ENCODE data around the gene ERGIC3.

Gene ERGIC3

GRCh38 chr20:35602851-35603495 is 61.1 kb downstream of the ERGIC3 start:
- no peak overlapping the region for H3K27ac ChIP-seq (ENCODE audit: low read depth, low read length)
- no peaks in the 10 kb centered on the region for H3K79me2 ChIP-seq (ENCODE audit: control insufficient read depth, low read length)
- H3K4me2 ChIP-seq (ENCODE audit: low read length), result no peak overlapping the region
- peaks cover 31% of the 10 kb centered on the region for H3K27me3 ChIP-seq (ENCODE audit: control insufficient read depth, low read length)
- H3K9me2 ChIP-seq (replicated peaks; ENCODE audit: control insufficient read depth, low read length), result no peaks in the 10 kb centered on the region
- H3K9me3 ChIP-seq (ENCODE audit: control insufficient read depth, insufficient read depth, low read length), result no peaks in the 10 kb centered on the region
- no peaks in the 10 kb centered on the region for H3K36me3 ChIP-seq (ENCODE audit: control insufficient read depth, low read length)
- no peaks in the 10 kb centered on the region for H4K20me1 ChIP-seq (ENCODE audit: control insufficient read depth, insufficient read depth, low read depth, low read length)
- no peaks in the 10 kb centered on the region for H3F3A ChIP-seq (ENCODE audit: control insufficient read depth, insufficient read depth)
- TF ChIP-seq CTCF (IDR thresholded peaks at IDR 0.05; ENCODE audit: low read depth, low read length, poor library complexity, severe bottlenecking) (no peak), EZH2phosphoT487 (IDR thresholded peaks at IDR 0.05; ENCODE audit: borderline replicate concordance, low read length) (no peak)
- H3K4me1 ChIP-seq (ENCODE audit: control insufficient read depth, low read length), result peaks cover 15% of the 10 kb centered on the region
- no peak overlapping the region for H3K4me3 ChIP-seq (ENCODE audit: low read length)

GRCh38 chr20:35603695-35604448 is 62.0 kb downstream of the ERGIC3 start:
- H3K9me2 ChIP-seq (replicated peaks; ENCODE audit: control insufficient read depth, low read length), result no peaks in the 10 kb centered on the region
- no peak overlapping the region for H3K4me3 ChIP-seq (ENCODE audit: low read length)
- no peaks in the 10 kb centered on the region for H3K9me3 ChIP-seq (ENCODE audit: control insufficient read depth, insufficient read depth, low read length)
- H4K20me1 ChIP-seq (ENCODE audit: control insufficient read depth, insufficient read depth, low read depth, low read length), result no peaks in the 10 kb centered on the region
- H3K79me2 ChIP-seq (ENCODE audit: control insufficient read depth, low read length), result no peaks in the 10 kb centered on the region
- no peaks in the 10 kb centered on the region for H3F3A ChIP-seq (ENCODE audit: control insufficient read depth, insufficient read depth)
- no peaks in the 10 kb centered on the region for H3K36me3 ChIP-seq (ENCODE audit: control insufficient read depth, low read length)
- H3K27ac ChIP-seq (ENCODE audit: low read depth, low read length), result no peak overlapping the region
- H3K4me2 ChIP-seq (ENCODE audit: low read length), result no peak overlapping the region
- peaks cover 26% of the 10 kb centered on the region for H3K27me3 ChIP-seq (ENCODE audit: control insufficient read depth, low read length)
- peaks cover 15% of the 10 kb centered on the region for H3K4me1 ChIP-seq (ENCODE audit: control insufficient read depth, low read length)
- TF ChIP-seq EZH2phosphoT487 (IDR thresholded peaks at IDR 0.05; ENCODE audit: borderline replicate concordance, low read length) (no peak), CTCF (IDR thresholded peaks at IDR 0.05; ENCODE audit: low read depth, low read length, poor library complexity, severe bottlenecking) (no peak)

GRCh38 chr20:35604449-35604747 is 62.5 kb downstream of the ERGIC3 start:
- Histone ChIP-seq H3K4me2 (ENCODE audit: low read length) (no peak overlapping the region), H3F3A (ENCODE audit: control insufficient read depth, insufficient read depth) (no peaks in the 10 kb centered on the region), H3K27ac (ENCODE audit: low read depth, low read length) (no peak overlapping the region), H3K36me3 (ENCODE audit: control insufficient read depth, low read length) (no peaks in the 10 kb centered on the region), H4K20me1 (ENCODE audit: control insufficient read depth, insufficient read depth, low read depth, low read length) (no peaks in the 10 kb centered on the region), H3K79me2 (ENCODE audit: control insufficient read depth, low read length) (no peaks in the 10 kb centered on the region), H3K4me3 (ENCODE audit: low read length) (no peak overlapping the region), H3K4me1 (ENCODE audit: control insufficient read depth, low read length) (peaks cover 15% of the 10 kb centered on the region), H3K27me3 (ENCODE audit: control insufficient read depth, low read length) (peaks cover 23% of the 10 kb centered on the region), H3K9me3 (ENCODE audit: control insufficient read depth, insufficient read depth, low read length) (no peaks in the 10 kb centered on the region), H3K9me2 (replicated peaks; ENCODE audit: control insufficient read depth, low read length) (no peaks in the 10 kb centered on the region)
- TF ChIP-seq EZH2phosphoT487 (IDR thresholded peaks at IDR 0.05; ENCODE audit: borderline replicate concordance, low read length) (no peak), CTCF (IDR thresholded peaks at IDR 0.05; ENCODE audit: low read depth, low read length, poor library complexity, severe bottlenecking) (peak; percentile 76)
